Dermis blood vessel endothelial cell (primary cell): ENCODE results near the gene PCDH1. TPM values are rescaled to one million over a fixed set of nuclear protein-coding genes. Genes with fewer than 3 reads are reported as not detected.
"Not testable (repeated sequence)": the region's sequence is repeated elsewhere in the genome, so short reads cannot be mapped to it uniquely, and the experiment has no call there.

Experiments used
- DNase-seq: peaks from one replicate; pipeline ENCODE4 v3.0.0; 2010
- total RNA-seq: library from RNA; depleted of rRNA; stranded (reverse); fragments of >200 nt; gene quantifications from 2 replicates; pipeline ENCODE4 v1.2.3, GENCODE V29; 2014

Gene PCDH1
- total RNA-seq, 1 donor from 2014 or later: 162 TPM

GRCh38 chr5:141898448-141899049 lies 20.3 kb upstream of the PCDH1 start:
- DNase-seq: no peak

GRCh38 chr5:141897425-141897824 lies 19.2 kb upstream of the PCDH1 start:
- no peak for DNase-seq

- not testable (repeated sequence) for DNase-seq
These were observed 12.2 kb upstream of the PCDH1 start for GRCh38 chr5:141890429-141890828.

GRCh38 chr5:141889282-141889871 lies 11.2 kb upstream of the PCDH1 start:
- peak; percentile 60 for DNase-seq

GRCh38 chr5:141883892-141884318 lies 5.7 kb upstream of the PCDH1 start:
- no peak for DNase-seq

GRCh38 chr5:141883184-141883891 lies 5.1 kb upstream of the PCDH1 start:
- peak; percentile 62 for DNase-seq

- no peak for DNase-seq
These were observed 4.5 kb upstream of the PCDH1 start for GRCh38 chr5:141882594-141883183.

GRCh38 chr5:141881886-141882285 lies 3.7 kb upstream of the PCDH1 start:
- no peak for DNase-seq

GRCh38 chr5:141880961-141881801 lies 3.0 kb upstream of the PCDH1 start:
- peak; percentile 65 for DNase-seq

GRCh38 chr5:141879941-141880738 lies 1.9 kb upstream of the PCDH1 start:
- DNase-seq: no peak

GRCh38 chr5:141879426-141879759 lies 1.2 kb upstream of the PCDH1 start:
- no peak for DNase-seq

- peak; percentile 97 for DNase-seq
These were observed 658 bp upstream of the PCDH1 start for GRCh38 chr5:141878711-141879425.

GRCh38 chr5:141877356-141878185 lies 639 bp downstream of the PCDH1 start:
- peak; percentile 53 for DNase-seq

- DNase-seq: peak; percentile 36
These were observed 1.4 kb downstream of the PCDH1 start for GRCh38 chr5:141876628-141877355.

- DNase-seq: peak; percentile 58
These were observed 2.2 kb downstream of the PCDH1 start for GRCh38 chr5:141875795-141876627.

- no peak for DNase-seq
These were observed 3.0 kb downstream of the PCDH1 start for GRCh38 chr5:141875022-141875740.

- no peak for DNase-seq
These were observed 3.8 kb downstream of the PCDH1 start for GRCh38 chr5:141874262-141874964.
